ENCODE measurements around the gene RAPGEF6.
"Not testable (repeated sequence)": the region's sequence is repeated elsewhere in the genome, so short reads cannot be mapped to it uniquely, and the experiment has no call there.

The RAPGEF6 gene

DNA sequence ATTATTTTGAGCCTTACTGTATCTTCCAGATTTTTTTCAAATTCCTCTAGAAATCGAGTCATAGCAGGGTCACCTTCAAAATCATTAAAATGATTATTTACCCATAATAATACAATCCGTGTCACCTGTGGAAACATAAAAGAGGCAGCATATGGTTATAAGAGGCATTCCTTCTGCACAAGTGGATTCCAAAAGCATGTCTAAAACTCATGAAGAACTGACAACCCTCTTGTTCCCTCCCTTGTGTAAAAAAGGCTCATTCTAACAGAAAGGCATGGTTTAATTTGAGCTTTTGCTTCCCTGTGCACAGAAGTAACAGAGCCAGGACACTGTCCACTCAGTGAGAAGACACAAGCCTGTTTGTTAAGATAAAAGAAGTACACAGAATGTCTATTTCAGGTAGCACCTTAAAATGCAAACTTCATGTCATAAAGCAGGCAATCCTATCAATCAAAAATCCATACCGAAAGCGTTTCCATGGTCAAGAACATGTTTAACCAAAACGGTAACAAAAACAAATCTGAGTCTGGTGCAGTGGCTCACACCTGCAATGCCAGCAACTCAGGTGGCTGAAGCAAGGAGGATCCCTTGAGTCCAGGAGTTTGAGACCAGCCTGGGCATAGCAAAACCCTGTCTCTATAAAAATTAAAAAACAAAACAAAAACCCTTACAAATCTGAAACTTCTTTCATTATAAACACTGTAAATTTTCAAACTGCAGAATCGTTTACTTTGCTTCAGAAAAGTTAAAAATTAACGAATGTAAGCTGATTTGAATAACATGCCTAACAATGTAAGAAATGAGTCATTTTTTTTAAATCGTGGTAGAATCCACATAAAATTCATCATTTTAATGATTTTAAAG is 139.3 kb downstream of the RAPGEF6 start:
- H3K9me3 ChIP-seq (ENCODE audit: severe bottlenecking) = no peaks in the 10 kb centered on the region
- H3K27me3 ChIP-seq (ENCODE audit: insufficient read depth, poor library complexity, severe bottlenecking) = no peaks in the 10 kb centered on the region
- H3K4me1 ChIP-seq (ENCODE audit: insufficient read depth, poor library complexity, severe bottlenecking) = no peaks in the 10 kb centered on the region
- TF ChIP-seq, protein P1, sequence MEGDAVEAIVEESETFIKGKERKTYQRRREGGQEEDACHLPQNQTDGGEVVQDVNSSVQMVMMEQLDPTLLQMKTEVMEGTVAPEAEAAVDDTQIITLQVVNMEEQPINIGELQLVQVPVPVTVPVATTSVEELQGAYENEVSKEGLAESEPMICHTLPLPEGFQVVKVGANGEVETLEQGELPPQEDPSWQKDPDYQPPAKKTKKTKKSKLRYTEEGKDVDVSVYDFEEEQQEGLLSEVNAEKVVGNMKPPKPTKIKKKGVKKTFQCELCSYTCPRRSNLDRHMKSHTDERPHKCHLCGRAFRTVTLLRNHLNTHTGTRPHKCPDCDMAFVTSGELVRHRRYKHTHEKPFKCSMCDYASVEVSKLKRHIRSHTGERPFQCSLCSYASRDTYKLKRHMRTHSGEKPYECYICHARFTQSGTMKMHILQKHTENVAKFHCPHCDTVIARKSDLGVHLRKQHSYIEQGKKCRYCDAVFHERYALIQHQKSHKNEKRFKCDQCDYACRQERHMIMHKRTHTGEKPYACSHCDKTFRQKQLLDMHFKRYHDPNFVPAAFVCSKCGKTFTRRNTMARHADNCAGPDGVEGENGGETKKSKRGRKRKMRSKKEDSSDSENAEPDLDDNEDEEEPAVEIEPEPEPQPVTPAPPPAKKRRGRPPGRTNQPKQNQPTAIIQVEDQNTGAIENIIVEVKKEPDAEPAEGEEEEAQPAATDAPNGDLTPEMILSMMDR (IDR thresholded peaks at IDR 0.05; ENCODE audit: poor library complexity, severe bottlenecking) = no peak
- ATAC-seq (ENCODE audit: low read depth) (no peak), DNase-seq (ENCODE audit: low spot score) (no peak)
- H3K36me3 ChIP-seq (ENCODE audit: low read depth) = peaks cover 51% of the 10 kb centered on the region
- H3K27ac ChIP-seq (ENCODE audit: poor library complexity, severe bottlenecking) = no peak overlapping the region
- no peak overlapping the region for H3K4me3 ChIP-seq (ENCODE audit: severe bottlenecking)

DNA sequence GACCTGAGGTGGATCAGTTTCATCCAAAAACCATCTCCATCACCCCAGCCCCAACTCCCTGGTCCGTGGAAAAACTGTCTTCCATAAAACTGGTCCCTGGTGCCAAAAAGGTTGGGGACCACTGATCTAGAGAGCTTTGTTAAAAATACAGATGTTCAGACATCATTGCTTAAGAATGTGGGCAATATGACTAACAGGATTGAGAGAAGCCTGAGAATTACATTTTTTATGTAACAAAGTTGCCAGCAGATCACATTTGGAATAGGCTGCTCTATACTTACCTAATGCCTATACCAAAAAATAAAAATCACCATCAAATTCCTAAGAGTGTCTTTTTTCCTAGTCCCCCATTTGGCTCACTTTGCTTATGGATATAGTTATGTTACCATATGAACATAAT is 143.3 kb downstream of the RAPGEF6 start:
- TF ChIP-seq, protein P1 (IDR thresholded peaks at IDR 0.05; ENCODE audit: poor library complexity, severe bottlenecking) = no peak
- DNase-seq (ENCODE audit: low spot score) = no peak
- no peak for ATAC-seq (ENCODE audit: low read depth)
- H3K27me3 ChIP-seq (ENCODE audit: insufficient read depth, poor library complexity, severe bottlenecking) = no peaks in the 10 kb centered on the region
- H3K36me3 ChIP-seq (ENCODE audit: low read depth) = peaks cover 65% of the 10 kb centered on the region
- H3K4me1 ChIP-seq (ENCODE audit: insufficient read depth, poor library complexity, severe bottlenecking) = no peaks in the 10 kb centered on the region
- no peak overlapping the region for H3K4me3 ChIP-seq (ENCODE audit: severe bottlenecking)
- no peaks in the 10 kb centered on the region for H3K9me3 ChIP-seq (ENCODE audit: severe bottlenecking)
- no peak overlapping the region for H3K27ac ChIP-seq (ENCODE audit: poor library complexity, severe bottlenecking)

DNA sequence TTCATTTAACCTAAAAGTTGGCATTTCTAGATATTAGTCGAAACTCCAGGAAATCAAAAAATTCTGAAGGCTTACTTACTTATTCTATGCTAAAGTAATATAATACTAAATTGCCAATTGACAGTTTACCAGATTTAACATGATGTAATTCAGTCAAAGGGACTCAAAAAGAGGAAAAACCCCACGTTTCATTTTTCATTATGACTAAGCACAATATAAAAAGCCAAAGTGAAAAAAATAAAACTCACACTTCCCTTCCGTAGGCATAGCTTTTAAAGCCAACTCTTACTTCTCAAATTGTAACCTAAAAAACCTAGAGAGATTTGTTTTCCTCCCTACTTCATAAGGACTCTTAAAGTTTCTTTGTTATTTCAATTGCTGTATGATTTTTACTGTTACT is 146.6 kb downstream of the RAPGEF6 start:
- TF ChIP-seq, protein P1 (IDR thresholded peaks at IDR 0.05; ENCODE audit: poor library complexity, severe bottlenecking) = no peak
- DNase-seq (ENCODE audit: low spot score) (no peak), ATAC-seq (ENCODE audit: low read depth) (no peak)
- H3K27me3 ChIP-seq (ENCODE audit: insufficient read depth, poor library complexity, severe bottlenecking) = no peaks in the 10 kb centered on the region
- H3K27ac ChIP-seq (ENCODE audit: poor library complexity, severe bottlenecking) = no peak overlapping the region
- peaks cover 49% of the 10 kb centered on the region for H3K36me3 ChIP-seq (ENCODE audit: low read depth)
- no peaks in the 10 kb centered on the region for H3K4me1 ChIP-seq (ENCODE audit: insufficient read depth, poor library complexity, severe bottlenecking)
- H3K4me3 ChIP-seq (ENCODE audit: severe bottlenecking) = no peak overlapping the region
- H3K9me3 ChIP-seq (ENCODE audit: severe bottlenecking) = no peaks in the 10 kb centered on the region

DNA sequence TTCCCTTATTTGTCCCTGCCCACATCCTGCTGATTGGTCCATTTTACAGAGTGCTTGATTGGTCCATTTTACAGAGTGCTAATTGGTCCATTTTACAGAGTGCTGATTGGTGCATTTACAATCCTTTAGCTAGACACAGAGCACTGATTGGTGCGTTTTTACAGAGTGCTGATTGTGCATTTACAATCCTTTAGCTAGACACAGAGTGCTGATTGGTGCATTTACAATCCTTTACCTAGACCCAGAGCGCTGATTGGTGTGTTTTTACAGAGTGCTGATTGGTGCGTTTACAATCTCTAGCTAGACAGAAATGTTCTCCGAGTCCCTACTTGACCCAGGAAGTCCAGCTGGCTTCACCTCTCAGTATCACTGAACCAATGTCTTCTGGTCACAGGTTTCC is 147.7 kb downstream of the RAPGEF6 start:
- not testable (repeated sequence) for H3K4me1 ChIP-seq (ENCODE audit: insufficient read depth, poor library complexity, severe bottlenecking); ATAC-seq (ENCODE audit: low read depth); H3K4me3 ChIP-seq (ENCODE audit: severe bottlenecking); DNase-seq (ENCODE audit: low spot score); H3K9me3 ChIP-seq (ENCODE audit: severe bottlenecking); H3K27ac ChIP-seq (ENCODE audit: poor library complexity, severe bottlenecking); H3K27me3 ChIP-seq (ENCODE audit: insufficient read depth, poor library complexity, severe bottlenecking)
- H3K36me3 ChIP-seq (ENCODE audit: low read depth) = peaks cover 46% of the 10 kb centered on the region

DNA sequence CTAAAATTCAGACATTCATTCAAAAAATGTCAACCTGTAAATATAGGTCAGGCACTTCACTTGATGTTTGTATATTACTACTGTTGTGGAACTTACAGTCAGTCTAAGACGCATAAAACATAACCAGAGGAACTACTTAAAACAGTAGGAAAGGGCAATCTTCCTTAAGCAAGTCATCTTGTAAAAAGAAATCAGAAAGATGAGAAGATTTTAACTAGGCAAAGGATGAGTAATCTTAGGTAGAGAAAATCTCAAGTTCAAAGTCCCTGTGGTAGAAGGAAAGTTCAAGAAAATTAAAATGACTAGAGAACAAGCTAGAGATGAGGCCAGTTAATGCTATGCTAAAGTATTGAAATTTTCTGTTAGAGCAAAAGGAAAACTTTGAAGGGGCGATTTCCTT is 152.4 kb downstream of the RAPGEF6 start:
- Histone ChIP-seq H3K36me3 (ENCODE audit: low read depth) (peaks cover 33% of the 10 kb centered on the region), H3K4me3 (ENCODE audit: severe bottlenecking) (no peak overlapping the region), H3K4me1 (ENCODE audit: insufficient read depth, poor library complexity, severe bottlenecking) (no peaks in the 10 kb centered on the region), H3K27ac (ENCODE audit: poor library complexity, severe bottlenecking) (no peak overlapping the region), H3K9me3 (ENCODE audit: severe bottlenecking) (no peaks in the 10 kb centered on the region), H3K27me3 (ENCODE audit: insufficient read depth, poor library complexity, severe bottlenecking) (no peaks in the 10 kb centered on the region)
- no peak for ATAC-seq (ENCODE audit: low read depth)
- no peak for DNase-seq (ENCODE audit: low spot score)
- TF ChIP-seq, protein P1 (IDR thresholded peaks at IDR 0.05; ENCODE audit: poor library complexity, severe bottlenecking) = no peak

All from RWPE2 (cell line).